DMS114 treated with DMSO at 0.1 percent for 48 hours (cell line): Measurements from ENCODE around the gene TBC1D21.

ENCODE experiments used
- DNase-seq: peaks from one replicate; lab custom pipeline; 2025; ENCODE audit not compliant: unreplicated experiment; lab: John Stamatoyannopoulos, UW

TBC1D21 gene, protein sequence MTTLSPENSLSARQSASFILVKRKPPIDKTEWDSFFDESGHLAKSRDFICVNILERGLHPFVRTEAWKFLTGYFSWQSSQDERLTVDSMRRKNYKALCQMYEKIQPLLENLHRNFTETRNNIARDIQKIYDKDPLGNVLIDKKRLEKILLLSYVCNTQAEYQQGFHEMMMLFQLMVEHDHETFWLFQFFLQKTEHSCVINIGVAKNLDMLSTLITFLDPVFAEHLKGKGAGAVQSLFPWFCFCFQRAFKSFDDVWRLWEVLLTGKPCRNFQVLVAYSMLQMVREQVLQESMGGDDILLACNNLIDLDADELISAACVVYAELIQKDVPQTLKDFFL

DNA sequence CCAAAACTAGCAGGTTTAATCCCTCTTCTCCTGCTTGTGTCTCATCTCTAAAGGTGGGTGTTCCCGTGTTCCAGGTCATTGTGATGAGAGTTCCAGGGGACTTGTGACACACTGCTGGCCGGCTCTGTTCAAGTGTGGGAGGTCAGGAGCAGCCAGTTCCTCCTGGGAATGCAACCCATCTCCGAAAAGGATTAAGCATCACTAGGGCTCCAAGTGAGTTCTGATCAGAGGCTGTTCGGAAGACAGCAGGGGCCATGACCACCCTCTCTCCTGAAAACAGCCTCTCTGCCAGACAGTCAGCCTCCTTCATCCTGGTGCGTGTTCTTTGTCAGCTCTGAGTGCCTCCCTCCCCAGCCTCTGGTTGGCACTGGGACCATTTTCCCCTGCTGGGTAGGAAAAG is at the start of gene TBC1D21:
Gene TBC1D21, plus strand, starts transcription at position 109 of the 400 bp plus-strand sequence. Its CDS starts 146 bp downstream, at position 255.
- no peak for DNase-seq

DNA sequence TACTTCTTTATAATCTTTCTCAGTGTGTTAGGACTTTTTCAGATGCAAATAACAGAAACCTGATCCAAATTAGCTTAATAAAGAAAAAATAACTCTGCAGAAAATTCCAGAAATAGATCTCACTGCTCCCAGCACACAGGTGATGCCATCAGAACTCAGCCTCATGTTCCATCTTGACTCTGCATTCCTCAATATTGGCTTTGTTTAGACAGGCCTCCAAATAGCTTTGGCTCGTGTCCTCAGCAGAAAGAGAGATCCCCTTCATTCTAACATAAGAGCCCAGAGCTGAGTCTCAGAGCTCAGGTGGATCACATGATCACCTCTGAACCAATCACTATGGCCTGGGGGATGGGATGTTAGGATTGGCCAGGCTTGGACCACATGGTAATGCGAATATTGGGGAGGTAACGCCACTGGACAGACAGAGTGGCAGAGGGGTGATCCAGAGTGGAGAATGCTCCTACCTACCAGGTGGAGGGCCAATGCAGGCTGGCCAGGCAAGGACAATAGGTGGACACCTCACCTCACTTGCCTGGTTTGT is 46.6 kb upstream of the TBC1D21 start:
- no peak for DNase-seq

DNA sequence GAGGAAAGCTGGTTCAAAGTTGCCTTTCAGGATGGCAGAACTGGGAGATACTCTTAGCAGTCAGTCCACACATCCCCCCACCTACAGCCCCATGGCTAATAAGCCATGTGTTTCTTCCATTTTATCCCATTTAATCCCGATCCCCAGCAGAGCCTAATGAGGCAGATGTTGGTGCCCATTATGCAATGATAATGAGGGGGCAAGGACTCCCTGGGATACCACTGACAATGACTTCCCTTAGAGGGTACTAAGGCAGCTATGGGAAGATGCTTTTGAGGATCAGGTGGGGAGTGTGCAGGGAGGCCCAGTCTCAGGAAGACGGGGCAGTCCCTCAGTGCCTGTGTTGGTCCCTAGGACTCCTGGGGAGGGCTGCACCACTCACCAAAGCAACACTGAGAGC is 43.8 kb upstream of the TBC1D21 start:
- no peak for DNase-seq

DNA sequence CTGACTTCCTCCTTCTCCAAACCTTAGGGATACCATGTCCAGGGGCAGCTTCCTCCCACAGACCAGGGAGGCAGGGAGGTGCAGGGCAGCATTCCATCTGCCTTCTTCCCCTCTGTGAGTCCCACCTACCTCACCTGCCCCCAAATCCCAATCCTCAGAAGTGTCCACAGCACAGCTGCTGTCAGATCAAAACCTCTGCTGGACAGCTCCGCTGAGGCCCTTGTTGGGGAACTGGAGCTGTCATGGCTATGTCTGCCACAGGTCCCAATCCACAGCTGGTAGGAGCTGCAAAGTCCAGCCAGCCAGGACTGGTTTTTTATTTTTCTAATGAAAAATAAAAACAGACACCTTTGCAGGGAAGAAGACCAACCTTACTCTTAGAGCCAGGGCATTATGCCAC is 40.7 kb upstream of the TBC1D21 start:
- DNase-seq = no peak

DNA sequence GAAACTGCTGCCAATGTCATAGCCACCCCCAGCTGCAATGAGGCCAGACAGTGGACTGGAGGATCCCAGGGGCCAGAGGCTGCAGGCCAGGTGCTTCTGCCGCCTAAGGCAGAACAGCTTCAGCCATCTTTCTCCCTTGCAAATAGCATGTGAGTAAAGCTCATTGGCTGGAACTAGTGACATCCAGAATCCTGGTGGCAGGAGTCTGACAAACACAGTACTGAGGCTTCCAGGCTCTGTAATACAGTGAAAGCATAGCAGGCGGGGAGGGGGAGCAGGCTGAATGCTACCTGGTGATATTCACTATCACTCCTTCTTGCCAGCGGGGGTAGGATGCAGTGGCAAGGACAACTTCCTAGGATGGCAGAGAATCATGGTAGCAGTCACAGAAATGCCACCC is 36.5 kb upstream of the TBC1D21 start:
- no peak for DNase-seq

DNA sequence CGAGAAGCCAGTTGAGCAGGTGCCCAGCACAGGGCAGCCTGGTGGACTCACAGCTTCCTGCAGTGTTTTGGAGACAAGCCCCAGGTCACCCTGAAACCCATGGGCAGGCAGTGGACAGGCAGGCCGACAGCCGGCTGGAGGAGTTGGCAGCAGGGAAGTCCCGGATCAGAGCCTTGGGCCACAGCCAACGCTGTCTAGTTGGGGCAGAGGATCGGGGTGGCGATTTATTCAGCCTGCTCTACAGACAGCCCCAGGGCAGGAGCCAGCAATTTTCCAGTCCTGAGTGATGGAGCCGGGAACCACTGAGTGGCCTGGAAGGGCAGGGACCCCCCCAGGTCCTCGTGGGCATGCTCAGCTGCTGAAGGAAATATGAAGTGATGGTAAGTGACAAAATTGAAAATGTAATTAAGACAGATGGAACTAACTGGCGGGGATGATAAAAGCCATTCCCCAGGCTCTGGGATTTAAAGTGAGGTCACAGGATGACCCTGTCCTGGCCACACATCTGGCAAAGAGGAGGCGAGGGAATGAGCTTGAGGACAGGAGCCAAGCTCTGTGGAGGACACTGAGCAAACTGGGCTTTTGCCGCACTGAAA is 34.4 kb upstream of the TBC1D21 start:
- no peak for DNase-seq

DNA sequence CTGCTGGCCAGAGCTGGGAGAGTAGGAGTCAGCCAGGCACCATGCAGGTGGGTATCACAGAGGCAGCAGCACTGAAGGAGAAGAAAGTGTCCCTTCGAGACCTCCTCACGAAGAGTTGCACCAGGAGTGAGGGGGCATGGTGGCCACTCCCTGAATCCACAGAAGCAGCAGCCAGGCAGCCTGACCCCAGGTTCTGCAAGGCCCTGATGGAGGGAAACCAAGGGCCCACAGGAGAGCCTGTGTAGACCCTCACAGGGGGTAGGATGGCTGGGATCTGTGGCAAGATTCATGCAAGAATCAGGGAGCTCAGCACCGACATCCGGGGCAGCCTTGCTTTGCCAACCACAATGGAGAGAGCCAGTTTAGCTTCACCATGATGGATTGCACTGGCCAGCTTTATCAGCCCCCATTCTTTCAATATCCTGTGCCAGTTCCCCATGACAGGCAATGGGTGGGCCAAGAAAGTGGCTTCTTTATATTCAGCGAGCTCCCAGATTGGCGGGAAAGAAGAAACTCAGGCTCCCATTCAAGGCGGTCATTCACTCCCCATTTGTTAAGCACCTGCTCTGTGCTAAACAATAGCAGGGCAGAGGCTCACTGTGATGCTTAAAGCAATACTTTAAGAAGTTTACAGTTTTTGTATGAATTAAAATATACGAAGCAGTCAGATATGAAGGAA is 33.5 kb upstream of the TBC1D21 start:
- no peak for DNase-seq

DNA sequence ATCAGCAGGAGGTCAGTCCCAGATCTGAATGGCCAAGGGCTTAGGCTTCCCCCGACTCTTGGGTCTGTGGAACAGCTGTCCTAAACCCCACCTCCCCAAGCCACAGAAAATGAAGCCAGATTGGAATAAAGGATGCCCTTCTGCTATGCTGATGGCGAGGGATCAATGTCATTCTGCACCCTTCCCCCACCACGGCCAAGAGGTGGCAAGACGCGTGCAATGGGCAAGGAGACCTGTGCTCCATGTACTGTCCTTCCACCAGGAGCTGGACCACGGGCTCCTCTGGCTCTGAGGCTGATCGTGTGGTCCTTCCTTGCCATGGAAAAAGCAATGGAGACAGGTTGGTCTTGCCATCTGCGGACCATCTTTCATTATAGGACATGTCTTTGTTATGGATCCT is 32.6 kb upstream of the TBC1D21 start:
- DNase-seq = no peak

DNA sequence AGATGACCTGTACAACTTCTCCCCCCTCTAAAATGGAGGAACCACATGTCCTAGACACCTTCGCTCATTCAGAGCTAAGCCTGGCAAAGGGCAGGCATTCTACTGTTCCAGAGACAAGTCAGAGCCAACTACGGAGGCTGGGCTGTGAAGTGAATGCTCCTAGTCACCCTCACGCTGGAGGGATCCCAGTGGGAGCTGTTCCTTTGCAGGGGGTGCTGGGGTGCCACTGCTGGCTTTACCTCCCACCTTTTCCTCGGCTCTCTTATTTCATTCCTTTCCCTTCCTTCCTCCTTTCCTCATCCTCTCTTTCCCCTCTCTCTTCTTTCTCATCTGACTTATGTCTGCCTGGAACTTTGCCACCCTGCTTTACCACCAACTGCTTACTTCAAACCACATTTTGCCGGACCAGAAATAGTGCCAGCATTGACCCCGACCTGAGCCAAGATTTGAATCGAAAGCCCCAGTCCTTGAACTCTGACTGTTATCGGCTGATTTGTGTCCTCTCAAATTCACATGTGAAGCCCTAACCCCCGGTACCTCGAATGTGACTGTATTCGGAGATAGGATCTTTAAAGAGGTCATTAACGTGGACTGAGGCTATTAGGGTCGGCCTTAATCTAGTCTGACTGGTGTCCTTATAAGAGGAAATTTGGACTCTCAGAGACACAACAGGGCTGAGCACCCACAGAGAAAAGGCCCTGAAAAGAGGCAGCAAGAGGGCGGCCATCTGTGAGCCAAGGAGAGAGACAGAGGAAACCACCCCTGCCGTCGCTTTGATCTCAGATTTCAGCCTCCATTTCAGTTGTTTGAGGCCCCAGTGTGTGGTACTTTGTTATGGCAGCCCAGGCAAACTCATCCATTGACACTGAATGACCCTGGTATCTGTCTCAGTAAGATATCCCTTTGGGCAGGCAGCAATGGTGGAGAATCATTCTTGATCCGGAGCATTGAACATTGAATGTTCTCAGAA is 31.3 kb upstream of the TBC1D21 start:
- DNase-seq = no peak

DNA sequence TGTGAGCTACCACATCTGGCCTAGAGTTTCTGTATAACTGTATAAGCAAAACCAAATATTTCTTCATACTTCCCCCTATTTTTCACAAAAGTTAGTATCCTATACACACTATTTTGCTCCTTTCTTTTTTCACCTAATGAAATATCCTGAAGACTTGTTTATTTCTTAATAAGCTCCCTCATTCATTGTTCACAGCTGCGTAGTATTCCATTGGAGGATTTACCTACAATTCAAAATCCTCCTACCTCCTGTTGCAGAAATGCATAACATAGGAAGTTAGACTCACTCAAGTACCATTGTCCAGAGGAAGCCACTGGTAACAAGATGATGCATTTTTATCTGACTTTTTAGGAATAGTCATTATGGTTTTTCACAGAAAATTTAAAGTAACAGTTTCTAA is 29.6 kb upstream of the TBC1D21 start:
- no peak for DNase-seq

DNA sequence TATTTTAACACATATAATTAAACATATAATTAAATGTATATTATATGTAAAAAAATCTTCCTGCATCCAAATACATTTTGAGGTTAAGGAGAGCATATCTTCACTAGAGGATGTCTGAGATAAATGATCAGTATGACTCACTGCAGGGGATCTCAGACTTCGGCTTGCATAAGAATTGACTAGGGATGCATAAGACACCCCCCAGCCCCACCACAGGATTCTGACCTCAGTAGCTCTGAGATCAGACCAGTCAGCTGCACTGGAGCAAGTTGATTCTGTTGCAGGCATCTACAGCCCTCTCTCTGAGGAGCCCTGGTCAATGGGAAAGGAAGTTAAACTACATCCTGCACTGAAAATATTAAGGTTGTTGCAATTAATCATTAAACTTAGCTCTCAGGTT is 29.0 kb upstream of the TBC1D21 start:
- DNase-seq = no peak

DNA sequence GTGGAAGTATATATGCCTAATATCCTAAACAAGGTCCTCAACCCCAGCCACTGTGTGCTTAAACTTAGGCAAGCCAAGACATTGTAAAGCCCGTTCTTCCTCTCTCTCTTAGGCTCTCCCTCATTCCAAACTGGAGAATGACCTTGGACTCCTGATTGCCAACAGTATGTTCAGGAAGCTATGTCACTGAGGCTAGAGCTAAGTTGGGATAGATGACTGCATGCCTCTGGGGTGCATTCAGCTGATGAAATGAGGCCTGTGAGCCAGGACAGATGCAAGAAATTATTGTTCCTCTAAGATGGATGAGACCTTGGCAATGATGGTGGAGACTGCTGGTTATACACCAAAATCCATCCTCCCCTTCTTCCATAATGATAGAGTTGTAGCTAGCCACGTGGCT is 27.9 kb upstream of the TBC1D21 start:
- no peak for DNase-seq

DNA sequence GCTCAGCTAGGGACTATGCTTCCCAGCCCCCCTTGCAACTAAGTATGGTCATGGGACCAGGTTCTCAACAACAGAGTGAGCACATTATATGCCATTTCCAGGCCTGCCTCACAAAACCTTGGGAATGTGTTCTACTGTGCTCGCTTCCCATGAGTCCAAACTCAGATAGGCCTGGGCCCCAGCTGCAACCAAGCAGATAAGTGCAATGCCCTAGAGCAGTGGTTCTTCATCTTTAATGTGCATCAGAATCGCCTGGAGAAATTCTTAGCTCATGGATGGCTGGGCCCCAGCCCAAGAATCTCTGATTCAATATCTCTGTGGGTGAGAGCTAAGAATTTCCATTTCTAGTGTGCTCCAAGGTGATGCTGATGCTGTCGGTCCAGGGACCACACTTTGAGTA is 27.5 kb upstream of the TBC1D21 start:
- DNase-seq = no peak

DNA sequence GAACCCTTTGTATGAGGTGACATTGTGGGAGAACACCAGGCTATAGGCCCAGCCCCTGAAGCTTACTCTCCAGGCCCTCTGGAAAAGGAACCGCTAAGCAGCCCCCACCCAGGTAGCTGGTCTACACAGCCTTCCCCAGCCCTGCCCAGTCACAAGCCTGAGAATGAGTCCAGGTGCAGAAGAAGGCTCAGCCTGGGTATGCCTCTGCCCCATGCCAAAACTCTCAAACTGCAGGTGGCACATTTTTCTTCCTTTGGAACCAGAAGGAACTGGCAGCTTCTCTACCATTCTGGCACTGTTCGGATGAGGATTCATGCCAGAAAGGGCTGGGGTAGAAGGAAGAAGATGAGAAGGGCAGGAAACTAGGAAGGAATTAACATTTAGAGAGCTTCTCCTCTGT is 23.7 kb upstream of the TBC1D21 start:
- no peak for DNase-seq

DNA sequence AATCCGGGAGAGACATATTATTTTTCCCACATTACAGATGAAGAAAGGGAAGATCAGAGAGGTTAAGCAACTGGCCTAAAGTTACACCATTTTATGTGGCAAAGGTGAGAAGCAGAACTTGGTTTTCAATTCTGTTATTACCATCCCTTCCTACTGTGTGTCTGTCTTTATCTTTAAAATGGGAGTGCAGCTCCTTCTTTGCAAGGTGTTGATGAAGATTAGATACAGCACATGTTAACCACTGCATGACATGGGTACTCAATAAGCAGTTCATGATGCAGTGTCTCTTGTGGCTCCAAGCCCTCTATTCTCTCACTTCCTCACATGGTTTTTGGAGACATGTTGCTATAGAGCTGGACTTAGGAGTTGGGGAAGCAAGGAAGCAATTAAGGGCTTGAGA is 23.1 kb upstream of the TBC1D21 start:
- DNase-seq = no peak

DNA sequence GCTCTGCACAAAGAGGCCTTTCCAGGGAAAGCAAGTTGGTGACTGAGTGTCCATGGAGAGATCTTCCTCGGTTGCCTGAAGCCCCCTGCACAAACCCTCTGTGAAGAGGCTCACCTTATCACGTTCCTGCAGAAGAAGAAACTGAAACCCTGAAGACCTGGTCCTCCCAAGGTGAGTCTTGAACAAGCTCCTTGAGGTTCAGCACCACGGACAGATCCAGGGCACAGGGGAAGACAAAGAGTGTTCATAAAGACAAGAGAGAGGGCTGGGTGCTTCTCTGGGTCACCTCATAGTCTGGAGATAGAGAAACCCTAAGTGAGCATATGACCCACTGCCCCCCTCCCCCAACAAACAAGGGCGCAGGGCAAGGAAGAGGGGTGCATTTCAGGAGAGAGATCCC is 21.7 kb upstream of the TBC1D21 start:
- DNase-seq = no peak

DNA sequence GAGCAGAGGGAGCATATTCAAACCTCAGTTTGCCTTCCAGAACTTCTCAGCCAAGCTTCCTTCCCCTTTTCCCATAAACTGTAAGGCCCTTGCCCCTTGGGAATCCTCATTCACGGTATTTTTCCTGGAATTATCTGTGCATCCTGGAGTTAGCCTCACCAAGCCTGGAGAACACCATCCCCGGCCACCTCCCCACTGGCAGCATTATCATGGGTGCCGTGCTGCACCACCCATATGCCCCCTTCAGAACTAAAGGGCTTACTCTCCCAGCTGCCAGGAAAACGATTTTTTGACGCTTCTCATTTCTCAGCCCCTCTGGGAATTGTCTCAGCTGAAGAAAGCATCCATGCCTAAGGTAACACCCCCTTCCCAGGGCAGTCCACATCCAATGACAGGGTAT is 20.9 kb upstream of the TBC1D21 start:
- DNase-seq = no peak

DNA sequence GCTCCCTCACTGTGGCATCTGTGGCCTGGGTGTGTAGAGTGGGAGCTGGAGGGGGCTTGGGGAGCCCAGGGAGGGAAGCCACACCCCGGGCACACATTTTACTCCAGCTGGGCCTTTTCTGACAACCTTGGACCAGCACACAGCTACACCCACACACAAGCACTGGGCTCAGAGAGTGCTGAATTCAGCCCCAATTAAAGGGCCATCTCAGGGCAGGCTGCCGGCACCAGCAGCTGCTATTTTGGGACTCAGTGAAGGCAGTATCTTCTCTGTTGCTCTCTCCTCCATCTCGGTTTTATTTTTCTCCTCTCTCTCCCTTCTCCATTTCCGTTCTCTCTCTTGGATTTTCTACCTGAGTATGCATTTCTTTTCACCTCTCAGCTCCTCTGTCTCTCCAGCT is 19.1 kb upstream of the TBC1D21 start:
- no peak for DNase-seq

DNA sequence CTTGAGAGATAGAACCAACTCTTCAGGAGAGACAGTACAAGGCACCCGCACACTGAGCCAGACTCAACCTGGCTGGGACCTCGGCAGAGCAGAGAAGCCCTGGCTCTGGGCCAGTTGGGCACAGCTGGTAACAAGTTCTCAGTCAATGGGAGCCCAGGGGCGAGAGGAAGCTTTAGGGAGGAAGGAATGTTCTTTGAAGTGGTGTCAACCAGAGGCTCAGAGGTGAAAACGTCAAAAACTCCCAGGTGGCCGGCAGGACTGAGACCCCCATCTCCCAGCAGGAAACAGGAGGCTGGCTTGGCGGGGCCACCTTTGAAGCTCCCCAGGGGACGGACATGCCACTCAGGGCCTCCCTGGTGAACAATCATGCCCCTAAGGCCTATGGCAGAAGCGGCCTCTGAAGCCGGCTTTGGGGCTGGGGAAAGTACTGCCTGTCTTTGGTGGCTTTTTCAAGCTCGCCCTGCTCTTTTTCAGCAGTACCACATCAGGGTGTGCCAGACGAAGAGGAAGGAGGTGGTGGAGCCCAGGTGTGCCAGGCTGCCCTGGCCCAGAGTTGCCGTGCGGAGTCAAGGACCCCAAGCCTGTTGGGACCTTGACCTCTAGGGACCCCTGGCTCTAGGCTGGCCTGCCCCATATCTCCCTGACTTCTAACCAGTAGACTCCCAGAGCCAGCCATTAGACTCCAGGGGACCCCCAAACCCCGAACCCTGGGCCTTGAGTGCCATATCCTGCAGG is 16.7 kb upstream of the TBC1D21 start:
- no peak for DNase-seq

DNA sequence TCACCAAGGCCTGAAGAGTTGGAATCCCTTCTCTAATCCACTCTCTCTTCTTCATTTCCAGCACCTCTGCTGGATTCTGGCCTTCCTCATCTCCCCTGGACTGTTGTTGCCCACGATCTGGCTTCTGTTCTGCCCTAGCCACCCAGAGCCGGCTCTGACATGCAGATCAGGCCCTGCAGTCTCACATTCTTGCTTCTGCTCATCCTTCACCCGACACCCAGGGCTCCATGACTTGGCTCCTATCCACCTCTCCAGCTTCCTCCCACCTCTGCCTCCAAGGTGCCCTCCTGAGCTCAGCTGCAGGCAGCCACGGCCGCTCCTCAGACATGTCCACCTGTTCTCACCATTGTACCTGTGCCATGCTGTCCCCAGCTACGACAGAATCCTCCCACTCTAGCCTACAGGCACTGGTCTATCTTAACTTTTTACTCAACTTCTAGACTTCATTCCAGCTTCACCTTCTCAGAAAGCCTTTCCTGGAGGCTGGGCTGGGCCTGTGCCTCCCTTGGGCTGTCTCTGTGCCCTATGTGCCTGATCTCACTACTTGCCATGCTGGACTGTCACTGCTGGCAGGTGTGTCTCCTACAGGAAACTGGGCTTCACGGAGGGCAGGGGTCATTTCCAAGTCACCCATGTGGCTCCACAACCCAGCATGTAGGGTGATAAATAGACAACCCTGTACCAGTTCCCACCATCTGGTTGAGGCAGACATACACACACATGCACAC is 16.0 kb upstream of the TBC1D21 start:
- no peak for DNase-seq
